Naive B cell (primary cell): Measurements from ENCODE around the gene USP40. TPM values are rescaled to one million over a fixed set of nuclear protein-coding genes. Genes with fewer than 3 reads are reported as not detected.

ENCODE experiments used
- ATAC-seq, 2 donors: fragments of 150-1000 bp; cut with Tn5 transposase; 2 replicates each; pipeline ENCODE4 v1.10.0; 2021; ENCODE audit warnings: low read depth in 2 of 2, mild to moderate bottlenecking in 2 of 2, moderate library complexity in 2 of 2
- DNase-seq: peaks from one replicate; pipeline ENCODE4 v3.0.0; 2022
- H3K27ac Mint-ChIP-seq, 6 donors: one replicate each; pipeline ENCODE4 v1.8.0; 2020 to 2022; ENCODE audit warnings: mild to moderate bottlenecking in 6 of 6, mixed read lengths in 6 of 6, moderate library complexity in 5 of 6, inconsistent platforms in 2 of 6
- H3K27me3 Mint-ChIP-seq, 3 donors: one replicate each; pipeline ENCODE4 v1.8.0; 2021 to 2022; ENCODE audit warnings: mixed read lengths in 3 of 3, mild to moderate bottlenecking in 1 of 3
- H3K36me3 Mint-ChIP-seq, 2 donors: one replicate each; pipeline ENCODE4 v1.8.0; 2020 to 2022; ENCODE audit warnings: mixed read lengths in 2 of 2, inconsistent platforms in 1 of 2, mild to moderate bottlenecking in 1 of 2
- H3K4me1 Mint-ChIP-seq, 3 donors: one replicate each; pipeline ENCODE4 v1.8.0; 2020 to 2022; ENCODE audit warnings: mixed read lengths in 3 of 3, inconsistent platforms in 1 of 3, mild to moderate bottlenecking in 1 of 3, moderate library complexity in 1 of 3
- H3K4me3 Mint-ChIP-seq, 8 donors: one replicate each; pipeline ENCODE4 v1.8.0; 2020 to 2022; ENCODE audit warnings: mild to moderate bottlenecking in 8 of 8, mixed read lengths in 8 of 8, moderate library complexity in 8 of 8, inconsistent platforms in 2 of 8
- H3K9me3 Mint-ChIP-seq, 7 donors: one replicate each; pipeline ENCODE4 v1.8.0; 2020 to 2022; ENCODE audit warnings: mixed read lengths in 7 of 7, mild to moderate bottlenecking in 5 of 7, inconsistent platforms in 2 of 7, moderate library complexity in 1 of 7
- polyA plus RNA-seq, 6 donors: library from polyadenylated mRNA; unstranded; fragments of 300-500 nt; fragmentation: Illumina TruSeq; gene quantifications; one replicate each; pipeline ENCODE4 v1.2.3, GENCODE V29; 2021; ENCODE audit warnings: low read depth in 6 of 6

Gene USP40
- polyA plus RNA-seq, 6 donors from 2014 or later, result 4.7 to 11.1 (median 8.1) TPM

DNA sequence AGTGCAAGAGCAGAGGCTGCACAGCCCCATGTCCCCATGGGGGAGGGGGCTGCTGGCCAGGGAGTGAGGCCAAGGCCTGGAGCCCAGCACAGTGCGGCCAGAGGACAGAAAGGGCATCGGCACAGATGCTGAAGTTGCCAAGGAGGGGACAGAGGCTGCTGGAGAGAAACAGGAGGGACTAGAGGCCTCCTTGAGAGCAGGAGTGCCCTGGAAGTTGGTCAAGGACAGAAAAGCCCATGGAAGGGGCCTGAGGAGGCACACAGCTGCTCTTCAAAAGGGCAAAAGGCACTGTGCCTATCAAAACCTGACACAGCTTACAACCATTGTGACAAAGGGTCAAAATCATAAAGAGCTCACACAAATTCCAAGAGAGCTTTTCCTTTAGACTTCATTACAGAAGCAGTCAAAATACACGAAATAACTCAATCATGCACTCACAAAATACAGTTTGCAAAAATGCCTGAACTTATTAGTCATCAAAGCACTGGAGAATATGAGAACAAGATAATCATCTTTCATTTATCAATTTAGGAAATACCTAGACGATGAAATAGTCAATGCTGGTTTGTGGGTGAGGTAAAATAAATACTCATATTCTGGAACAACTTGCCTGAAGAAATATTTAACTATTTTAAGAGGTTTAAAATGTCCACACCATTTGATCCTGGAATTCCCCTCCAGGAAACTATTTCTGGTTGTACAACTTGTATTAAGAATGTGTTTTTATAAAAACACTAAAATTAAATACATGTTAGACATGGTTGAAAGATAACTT lies 79.6 kb downstream of the USP40 start:
- peaks cover 12 to 14% of the 10 kb centered on the region in 2 donors for H3K36me3 Mint-ChIP-seq
- H3K27ac Mint-ChIP-seq, result peak overlapping the region in 3 of 6 donors; percentile 33 to 73 (median 38)
- DNase-seq (no peak), ATAC-seq (no peak)
- no peaks in the 10 kb centered on the region for H3K9me3 Mint-ChIP-seq
- H3K4me3 Mint-ChIP-seq, result no peak overlapping the region
- H3K27me3 Mint-ChIP-seq, result no peaks in the 10 kb centered on the region
- peaks cover 10 to 19% (median 12%) of the 10 kb centered on the region in 3 donors for H3K4me1 Mint-ChIP-seq

GRCh38 chr2:233486357-233486756 lies 80.2 kb downstream of the USP40 start:
- ATAC-seq (no peak), DNase-seq (no peak)
- Mint-ChIP-seq H3K4me3 (peak overlapping the region in 1 of 8 donors; percentile 64), H3K27me3 (no peaks in the 10 kb centered on the region), H3K27ac (peak overlapping the region in 4 of 6 donors; percentile 33 to 95 (median 56)), H3K9me3 (no peaks in the 10 kb centered on the region), H3K36me3 (peaks cover 9 to 14% of the 10 kb centered on the region in 2 donors), H3K4me1 (peaks cover 10 to 19% (median 12%) of the 10 kb centered on the region in 3 donors)

- H3K36me3 Mint-ChIP-seq, result peaks cover 9 to 11% of the 10 kb centered on the region in 2 donors
Observed at GRCh38 chr2:233485726-233486125, 80.9 kb downstream of the USP40 start.

DNA sequence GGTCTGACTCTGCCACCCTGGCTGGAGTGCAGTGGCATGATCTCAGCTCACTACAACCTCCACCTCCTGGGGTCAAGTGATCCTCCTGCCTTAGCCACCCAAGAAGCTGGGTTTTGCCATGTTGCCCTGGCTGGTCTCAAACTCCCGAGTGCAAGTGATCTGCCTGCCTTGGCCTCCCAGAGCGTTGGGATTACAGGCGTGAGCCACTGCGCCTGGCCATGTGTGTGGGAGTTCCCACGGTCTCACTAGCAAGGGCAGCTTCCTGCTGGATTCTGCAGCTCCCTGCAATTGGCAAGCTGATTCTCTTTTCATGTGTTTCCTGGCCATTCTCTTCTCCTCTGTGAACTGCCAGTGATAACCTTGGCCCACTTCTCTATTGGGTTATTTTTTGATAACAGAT lies 84.0 kb downstream of the USP40 start:
- peak overlapping the region in 2 of 8 donors; percentile 16 to 41 for H3K4me3 Mint-ChIP-seq
- no peaks in the 10 kb centered on the region for H3K27me3 Mint-ChIP-seq
- ATAC-seq (no peak), DNase-seq (no peak)
- peaks cover 13 to 20% (median 15%) of the 10 kb centered on the region in 3 donors for H3K4me1 Mint-ChIP-seq
- peak overlapping the region in 4 of 6 donors; percentile 43 to 87 (median 68) for H3K27ac Mint-ChIP-seq
- H3K9me3 Mint-ChIP-seq, result no peaks in the 10 kb centered on the region
- H3K36me3 Mint-ChIP-seq, result peaks cover 0 to 9% of the 10 kb centered on the region in 2 donors

More at GRCh38 chr2:233485726-233486125, 80.9 kb downstream of the USP40 start:
- ATAC-seq (no peak), DNase-seq (no peak)
- H3K9me3 Mint-ChIP-seq, result no peaks in the 10 kb centered on the region
- H3K4me1 Mint-ChIP-seq, result peaks cover 10 to 19% (median 12%) of the 10 kb centered on the region in 3 donors
- no peak overlapping the region for H3K4me3 Mint-ChIP-seq
- no peaks in the 10 kb centered on the region for H3K27me3 Mint-ChIP-seq
- peak overlapping the region in 3 of 6 donors; percentile 57 to 73 (median 71) for H3K27ac Mint-ChIP-seq

- H3K9me3 Mint-ChIP-seq, result no peaks in the 10 kb centered on the region
- peak overlapping the region in 3 of 6 donors; percentile 59 to 83 (median 80) for H3K27ac Mint-ChIP-seq
- no peak for DNase-seq
- no peak for ATAC-seq
- H3K4me1 Mint-ChIP-seq, result peaks cover 10 to 16% (median 14%) of the 10 kb centered on the region in 3 donors
- H3K27me3 Mint-ChIP-seq, result no peaks in the 10 kb centered on the region
- no peak overlapping the region for H3K4me3 Mint-ChIP-seq
- H3K36me3 Mint-ChIP-seq, result peaks cover 0 to 9% of the 10 kb centered on the region in 2 donors
Observed at GRCh38 chr2:233481368-233482142, 85.0 kb downstream of the USP40 start.

DNA sequence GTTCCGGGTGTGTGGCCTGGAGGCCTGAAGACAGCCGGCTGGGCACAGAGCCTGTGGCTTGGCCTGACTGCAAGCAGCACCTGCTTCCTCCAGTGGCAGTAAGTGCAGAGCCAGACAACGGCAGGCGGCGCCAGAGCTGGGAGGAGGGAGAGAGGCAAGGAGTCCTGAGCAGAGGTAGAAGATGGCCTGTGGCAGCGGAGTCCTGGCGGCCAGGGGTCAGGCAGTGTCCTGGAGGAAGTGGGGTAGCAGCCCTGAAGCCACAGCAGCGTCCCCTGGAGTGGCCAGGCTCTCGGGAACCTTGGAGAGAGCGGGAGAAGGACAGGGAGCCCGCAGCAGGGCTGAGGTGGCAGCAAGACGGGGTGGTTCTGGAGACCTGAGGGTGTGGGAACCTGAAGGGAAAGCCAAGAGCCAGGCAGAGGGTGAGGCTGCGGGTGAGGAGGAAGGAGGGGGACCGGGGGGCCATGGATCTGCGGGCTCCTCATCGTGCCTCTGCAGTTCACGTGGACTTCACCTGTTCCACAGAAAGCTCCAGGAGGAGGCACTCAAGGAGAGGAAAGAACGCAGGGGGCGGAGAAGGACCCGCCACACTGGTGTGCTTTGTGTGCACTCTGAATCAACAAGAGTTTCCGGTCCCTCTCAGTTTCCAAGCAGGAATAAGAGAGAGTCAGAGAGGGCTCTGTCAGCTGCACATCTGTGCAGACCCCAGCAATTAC lies 85.9 kb downstream of the USP40 start:
- no peaks in the 10 kb centered on the region for H3K27me3 Mint-ChIP-seq
- H3K36me3 Mint-ChIP-seq, result peaks cover 0 to 5% of the 10 kb centered on the region in 2 donors
- DNase-seq, result no peak
- H3K27ac Mint-ChIP-seq, result peak overlapping the region in 5 of 6 donors; percentile 49 to 95 (median 54)
- no peak for ATAC-seq
- H3K9me3 Mint-ChIP-seq, result no peaks in the 10 kb centered on the region
- H3K4me3 Mint-ChIP-seq, result no peak overlapping the region
- peaks cover 8 to 14% (median 10%) of the 10 kb centered on the region in 3 donors for H3K4me1 Mint-ChIP-seq

- no peak for ATAC-seq
- Mint-ChIP-seq H3K36me3 (no peaks in the 10 kb centered on the region), H3K9me3 (no peaks in the 10 kb centered on the region), H3K4me1 (peaks cover 8 to 14% (median 10%) of the 10 kb centered on the region in 3 donors), H3K27ac (peak overlapping the region; percentile 39 to 95 (median 54)), H3K27me3 (no peaks in the 10 kb centered on the region), H3K4me3 (peak overlapping the region in 2 of 8 donors; percentile 32 to 65)
- no peak for DNase-seq
Observed at GRCh38 chr2:233479616-233480489, 86.7 kb downstream of the USP40 start.

DNA sequence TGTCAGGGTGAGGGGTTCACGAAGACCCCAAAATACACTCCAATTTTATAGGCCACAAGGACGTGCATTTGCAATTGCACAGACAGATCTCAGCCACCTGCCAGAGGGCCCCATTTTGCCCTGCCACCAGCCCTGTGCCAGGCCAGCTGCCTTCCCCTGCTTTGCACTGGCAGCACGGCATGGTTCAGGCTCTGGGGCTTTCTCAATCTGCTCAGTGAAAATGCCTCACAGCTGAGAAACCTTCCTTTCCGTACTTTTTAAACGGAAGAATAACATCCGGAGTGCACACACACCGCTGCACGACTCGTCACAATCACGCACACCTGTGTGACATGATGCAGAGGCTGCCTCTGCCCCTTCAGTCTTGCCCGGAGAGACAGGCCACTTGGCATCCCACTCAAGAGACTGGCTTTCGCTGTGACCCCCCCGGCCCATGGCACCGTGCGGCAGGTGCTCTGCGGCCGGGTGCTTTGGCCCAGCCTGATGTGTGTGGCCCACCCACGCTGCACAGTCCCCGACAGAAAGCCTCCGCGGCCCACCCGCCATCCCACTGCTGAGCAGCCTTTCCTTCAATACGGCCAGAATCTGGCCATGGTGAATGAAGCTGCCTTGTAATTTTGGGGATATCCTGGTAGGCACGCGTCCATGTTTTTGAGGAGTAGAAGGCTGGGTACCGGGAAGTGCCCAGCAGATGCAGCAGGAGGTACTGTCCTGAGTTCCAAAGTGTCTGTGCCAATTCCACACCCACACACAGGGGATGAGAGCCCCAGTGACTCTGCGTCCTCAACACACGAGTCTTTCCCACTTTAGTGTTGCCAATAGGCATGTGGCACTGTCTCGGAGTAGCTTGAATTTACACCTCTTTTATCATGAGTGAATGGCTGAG lies 88.8 kb downstream of the USP40 start:
- Mint-ChIP-seq H3K9me3 (no peaks in the 10 kb centered on the region), H3K4me3 (no peak overlapping the region), H3K4me1 (peaks cover 8 to 13% (median 10%) of the 10 kb centered on the region in 3 donors), H3K27me3 (no peaks in the 10 kb centered on the region), H3K36me3 (peaks cover 3 to 5% of the 10 kb centered on the region in 2 donors), H3K27ac (peak overlapping the region in 3 of 6 donors; percentile 24 to 83 (median 49))
- no peak for DNase-seq
- ATAC-seq, result no peak

DNA sequence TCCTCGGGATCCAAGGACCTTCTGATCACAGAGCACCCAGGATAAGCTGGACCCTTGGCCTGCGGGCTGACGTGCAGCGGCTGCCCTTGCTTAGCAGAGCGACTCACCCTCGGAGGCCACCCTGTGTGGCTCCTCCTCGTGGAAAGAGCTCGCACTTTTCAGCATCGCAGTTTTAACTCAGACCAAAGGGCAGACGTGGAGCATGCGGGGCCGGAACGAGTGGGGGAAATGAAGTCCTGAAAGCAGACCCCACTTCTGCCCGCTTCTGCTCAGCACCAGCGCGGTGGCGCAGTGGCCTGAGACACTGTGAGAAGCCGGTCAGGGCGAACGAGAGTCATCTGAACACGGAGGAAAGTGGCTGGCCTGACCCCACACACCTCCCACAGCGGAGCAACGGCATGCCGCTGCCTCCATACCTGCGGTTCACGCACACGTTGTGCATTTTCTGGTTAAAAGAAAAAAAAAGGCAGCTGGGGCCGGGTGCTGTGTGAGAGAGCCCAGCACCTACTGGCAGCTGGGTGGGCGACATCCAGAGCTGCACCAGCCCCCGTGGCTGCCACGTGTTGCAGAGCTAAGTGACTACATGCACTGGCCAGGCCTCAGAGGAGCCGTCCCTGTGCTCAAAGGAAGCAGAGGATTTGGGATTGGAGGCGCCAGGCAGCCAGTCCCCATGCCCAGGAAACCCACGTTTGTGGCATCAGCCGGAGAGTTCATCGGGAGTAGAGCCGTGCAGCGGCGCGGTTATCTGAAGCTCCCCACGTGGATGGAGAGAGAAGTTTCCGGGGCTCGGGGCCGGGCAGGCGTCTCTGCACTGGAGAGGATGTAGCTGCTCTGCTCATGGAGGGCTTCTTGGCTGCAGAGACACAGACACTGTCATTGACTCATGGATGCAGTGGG lies 89.7 kb downstream of the USP40 start:
- Mint-ChIP-seq H3K36me3 (peaks cover 12 to 14% of the 10 kb centered on the region in 2 donors), H3K27me3 (no peaks in the 10 kb centered on the region), H3K4me3 (no peak overlapping the region), H3K4me1 (peaks cover 4 to 13% (median 6%) of the 10 kb centered on the region in 3 donors), H3K27ac (peak overlapping the region in 5 of 6 donors; percentile 16 to 83 (median 78)), H3K9me3 (peaks cover 0 to 3% (median 0%) of the 10 kb centered on the region in 7 donors)
- DNase-seq (no peak), ATAC-seq (no peak)

DNA sequence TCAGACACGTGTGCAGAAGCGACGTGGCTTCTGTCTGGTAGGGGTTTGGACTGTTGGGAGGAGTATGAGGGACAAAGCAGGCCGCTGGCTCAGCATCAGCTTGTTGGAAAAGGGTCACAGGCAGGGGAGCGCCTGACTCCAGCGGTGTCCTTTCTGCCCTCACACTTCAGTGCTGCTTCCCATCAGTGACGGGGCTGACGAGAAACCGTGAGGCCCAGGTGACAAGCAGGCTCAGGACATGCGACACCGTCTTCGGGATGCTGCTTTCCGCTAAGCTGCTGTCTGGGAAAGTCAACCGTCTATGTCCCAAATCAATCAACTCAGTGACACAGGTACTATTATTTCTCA lies 90.5 kb downstream of the USP40 start:
- Mint-ChIP-seq H3K36me3 (peaks cover 12 to 17% of the 10 kb centered on the region in 2 donors), H3K27me3 (no peaks in the 10 kb centered on the region), H3K4me1 (peaks cover 4 to 13% (median 6%) of the 10 kb centered on the region in 3 donors), H3K27ac (peak overlapping the region in 2 of 6 donors; percentile 20 to 82), H3K9me3 (peaks cover 0 to 3% (median 0%) of the 10 kb centered on the region in 7 donors), H3K4me3 (no peak overlapping the region)
- ATAC-seq (no peak), DNase-seq (no peak)
